Lung (tissue), 12 donors: ENCODE measurements around the gene TNFRSF18. TPM values are rescaled to one million over a fixed set of nuclear protein-coding genes. Genes with fewer than 3 reads are reported as not detected.

ENCODE experiments used
- ATAC-seq: fragments of 200-7000 bp; cut with Tn5 transposase; one replicate; pipeline ENCODE4 v1.9.1; 2020; ENCODE audit warnings: moderate number of reproducible peaks; ENCODE audit not compliant: insufficient read depth, low FRiP score
- DNase-seq, 3 donors: peaks; one replicate each; pipeline ENCODE4 v3.0.0-alpha.2; 2013 to 2017
- H3K27ac ChIP-seq, 2 donors: one replicate each; pipeline ENCODE4 v1.5.1; 2013; ENCODE audit warnings: mild to moderate bottlenecking in 2 of 2, moderate library complexity in 2 of 2, control low read depth in 1 of 2, inconsistent platforms in 1 of 2, low read depth in 1 of 2, low read length in 1 of 2
- H3K27me3 ChIP-seq, 3 donors: one replicate each; pipeline ENCODE4 v1.5.1; 2013; ENCODE audit warnings: low read length in 2 of 3; ENCODE audit not compliant: control insufficient read depth in 3 of 3, insufficient read depth in 3 of 3
- H3K36me3 ChIP-seq, 4 donors: one replicate each; pipeline ENCODE4 v1.5.1; 2013; ENCODE audit warnings: low read length in 4 of 4, mild to moderate bottlenecking in 1 of 4, moderate library complexity in 1 of 4; ENCODE audit not compliant: control insufficient read depth in 4 of 4, insufficient read depth in 4 of 4
- H3K4me1 ChIP-seq, 5 donors: one replicate each; pipeline ENCODE4 v1.5.1; 2013; ENCODE audit warnings: low read length in 5 of 5, mild to moderate bottlenecking in 2 of 5, moderate library complexity in 1 of 5; ENCODE audit not compliant: control insufficient read depth in 5 of 5, insufficient read depth in 5 of 5
- H3K4me3 ChIP-seq: one replicate; pipeline ENCODE4 v1.5.1; 2013; ENCODE audit warnings: mild to moderate bottlenecking, control low read depth, moderate library complexity
- H3K9ac ChIP-seq, 2 donors: one replicate each; pipeline ENCODE4 v1.5.1; 2013; ENCODE audit warnings: low read length in 2 of 2, control low read depth in 1 of 2; ENCODE audit not compliant: insufficient read depth in 1 of 2
- H3K9me3 ChIP-seq, 4 donors: one replicate each; pipeline ENCODE4 v1.5.1; 2013; ENCODE audit warnings: low read length in 3 of 4, mild to moderate bottlenecking in 1 of 4, moderate library complexity in 1 of 4; ENCODE audit not compliant: control insufficient read depth in 4 of 4, insufficient read depth in 3 of 4
- CTCF ChIP-seq: IDR thresholded peaks from 2 replicates; pipeline ENCODE4 v1.5.1; 2012; ENCODE audit warnings: mild to moderate bottlenecking; ENCODE audit errors: control extremely low read depth, extremely low read depth
- WGBS, 2 donors: extraction: QIAGEN DNeasy Blood & Tissue Kit; methylation state at CpG; one replicate each; pipeline ENCODE4 v1.1.7; 2013; 5-methylcytosine and 5-hydroxymethylcytosine counted together
- polyA plus RNA-seq, 2 donors: library from polyadenylated mRNA; stranded (reverse); fragments of 200-250 nt; gene quantifications; one replicate each; pipeline ENCODE4 v1.2.1, GENCODE V29; 2013
- total RNA-seq, 2 donors: library from RNA; depleted of rRNA in 1 of 2; stranded (reverse); fragments of >200 nt in 1 of 2; gene quantifications; one replicate each; pipeline ENCODE4 v1.2.1, GENCODE V29; 2014 to 2021
- donor health status: control.
- donor health status: control.
- donor health status: Bipolar disorder and iron deficiency.
- donor health status: healthy.
- donor health status: DM: yes; HTN: yes; CAD: no.

Gene TNFRSF18
- total and polyA plus RNA-seq, 4 donors, result 1.8 to 4.0 (median 2.4) TPM

- Histone ChIP-seq H3K9me3 (no peaks in the 10 kb centered on the region), H3K27ac (no peak overlapping the region), H3K36me3 (no peaks in the 10 kb centered on the region), H3K4me3 (no peak overlapping the region), H3K9ac (no peak overlapping the region), H3K27me3 (peaks cover 0 to 3% (median 0%) of the 10 kb centered on the region in 3 donors), H3K4me1 (peaks cover 0 to 15% (median 6%) of the 10 kb centered on the region in 5 donors)
- WGBS, 2 donors, result 93 to 96% methylated on average over 29 of the region's 29 CpGs
- TF ChIP-seq CTCF, result no peak
- DNase-seq (no peak), ATAC-seq (no peak)
Observed at GRCh38 chr1:1161078-1161682, 45.2 kb downstream of the TNFRSF18 start.

GRCh38 chr1:1160281-1160930 is 46.0 kb downstream of the TNFRSF18 start:
- DNase-seq (no peak), ATAC-seq (no peak)
- 90 to 94% methylated on average over 21 to 23 of the region's 23 CpGs for whole genome bisulfite sequencing, 2 donors
- no peaks in the 10 kb centered on the region for H3K36me3 ChIP-seq
- H3K27ac ChIP-seq, result no peak overlapping the region
- no peaks in the 10 kb centered on the region for H3K9me3 ChIP-seq
- no peak for TF ChIP-seq CTCF
- H3K4me3 ChIP-seq, result no peak overlapping the region
- peaks cover 0 to 3% (median 0%) of the 10 kb centered on the region in 3 donors for H3K27me3 ChIP-seq
- H3K9ac ChIP-seq, result no peak overlapping the region
- H3K4me1 ChIP-seq, result peaks cover 0 to 15% (median 6%) of the 10 kb centered on the region in 5 donors

GRCh38 chr1:1157914-1158710 is 48.3 kb downstream of the TNFRSF18 start:
- peak overlapping the region; percentile 35 for H3K4me3 ChIP-seq
- H3K9ac ChIP-seq, result peak overlapping the region; percentile 37 to 38
- no peaks in the 10 kb centered on the region for H3K36me3 ChIP-seq
- H3K27me3 ChIP-seq, result no peaks in the 10 kb centered on the region
- no peaks in the 10 kb centered on the region for H3K9me3 ChIP-seq
- H3K27ac ChIP-seq, result peak overlapping the region; percentile 89 to 94
- DNase-seq (peak; percentile 58 to 77 (median 68)), ATAC-seq (peak; percentile 39)
- TF ChIP-seq CTCF, result no peak
- WGBS, 2 donors, result 1 to 5% methylated on average over 31 to 46 of the region's 46 CpGs
- peaks cover 0 to 15% (median 6%) of the 10 kb centered on the region in 5 donors for H3K4me1 ChIP-seq
